Esophagus (tissue), 2 donors: ENCODE results near the gene FBXW5. TPM values are rescaled to one million over a fixed set of nuclear protein-coding genes. Genes with fewer than 3 reads are reported as not detected.

Experiments
- H3K27ac ChIP-seq, 2 donors: one replicate each; pipeline ENCODE4 v1.5.1; 2013; ENCODE audit warnings: low read depth in 2 of 2, mild to moderate bottlenecking in 2 of 2, inconsistent platforms in 1 of 2, low read length in 1 of 2, moderate library complexity in 1 of 2
- H3K27me3 ChIP-seq, 2 donors: one replicate each; pipeline ENCODE4 v1.6.1; 2013; ENCODE audit warnings: low read length in 2 of 2, control low read depth in 1 of 2, mild to moderate bottlenecking in 1 of 2; ENCODE audit not compliant: insufficient read depth in 2 of 2, control insufficient read depth in 1 of 2
- H3K36me3 ChIP-seq, 2 donors: one replicate each; pipeline ENCODE4 v1.6.1; 2013; ENCODE audit warnings: low read length in 1 of 2; ENCODE audit not compliant: control insufficient read depth in 2 of 2, insufficient read depth in 2 of 2
- H3K4me1 ChIP-seq, 2 donors: one replicate each; pipeline ENCODE4 v1.6.1; 2013; ENCODE audit warnings: low read length in 1 of 2; ENCODE audit not compliant: control insufficient read depth in 2 of 2, insufficient read depth in 2 of 2
- H3K4me3 ChIP-seq, 2 donors: one replicate each; pipeline ENCODE4 v1.5.1; 2013; ENCODE audit warnings: low read length in 2 of 2, mild to moderate bottlenecking in 2 of 2, low read depth in 1 of 2, moderate library complexity in 1 of 2
- H3K9me3 ChIP-seq, 2 donors: one replicate each; pipeline ENCODE4 v1.6.1; 2013; ENCODE audit warnings: mild to moderate bottlenecking in 2 of 2, low read depth in 1 of 2, low read length in 1 of 2, moderate library complexity in 1 of 2; ENCODE audit not compliant: control insufficient read depth in 2 of 2, insufficient read depth in 1 of 2
- WGBS, 2 donors: extraction: QIAGEN DNeasy Blood & Tissue Kit; methylation state at CpG; one replicate each; pipeline ENCODE4 v1.1.7; 2013; 5-methylcytosine and 5-hydroxymethylcytosine counted together
- polyA plus RNA-seq, 2 donors: library from polyadenylated mRNA; stranded (reverse); fragments of 200-250 nt; gene quantifications; one replicate each; pipeline ENCODE4 v1.2.3, GENCODE V29; 2013
- donor health status: healthy with polysubstance abuse.
- donor health status: Bipolar disorder and iron deficiency.

The FBXW5 gene
- polyA plus RNA-seq, 2 donors, result 91.4 to 97.3 TPM

DNA sequence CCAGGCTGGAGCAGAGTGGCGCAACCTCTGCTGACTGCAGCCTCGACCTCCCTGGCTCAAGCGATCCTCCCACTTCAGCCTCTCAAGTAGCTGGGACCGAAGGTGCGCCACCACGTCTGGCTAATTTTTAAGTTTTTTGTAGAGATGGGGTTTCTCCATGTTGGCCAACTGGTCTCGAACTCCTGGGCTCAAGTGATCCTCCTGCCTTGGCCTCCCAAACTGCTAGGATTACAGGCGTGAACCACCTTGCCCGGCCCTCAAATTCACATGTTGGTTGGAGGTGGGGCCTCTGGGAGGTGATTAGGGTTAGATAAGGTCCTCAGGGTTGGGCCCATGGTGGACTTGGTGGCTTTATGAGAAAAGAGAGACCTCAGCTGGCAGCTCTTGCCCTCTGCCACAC lies 17.6 kb upstream of the FBXW5 start:
- WGBS, 2 donors, result 95 to 96% methylated on average over 9 of the region's 9 CpGs

DNA sequence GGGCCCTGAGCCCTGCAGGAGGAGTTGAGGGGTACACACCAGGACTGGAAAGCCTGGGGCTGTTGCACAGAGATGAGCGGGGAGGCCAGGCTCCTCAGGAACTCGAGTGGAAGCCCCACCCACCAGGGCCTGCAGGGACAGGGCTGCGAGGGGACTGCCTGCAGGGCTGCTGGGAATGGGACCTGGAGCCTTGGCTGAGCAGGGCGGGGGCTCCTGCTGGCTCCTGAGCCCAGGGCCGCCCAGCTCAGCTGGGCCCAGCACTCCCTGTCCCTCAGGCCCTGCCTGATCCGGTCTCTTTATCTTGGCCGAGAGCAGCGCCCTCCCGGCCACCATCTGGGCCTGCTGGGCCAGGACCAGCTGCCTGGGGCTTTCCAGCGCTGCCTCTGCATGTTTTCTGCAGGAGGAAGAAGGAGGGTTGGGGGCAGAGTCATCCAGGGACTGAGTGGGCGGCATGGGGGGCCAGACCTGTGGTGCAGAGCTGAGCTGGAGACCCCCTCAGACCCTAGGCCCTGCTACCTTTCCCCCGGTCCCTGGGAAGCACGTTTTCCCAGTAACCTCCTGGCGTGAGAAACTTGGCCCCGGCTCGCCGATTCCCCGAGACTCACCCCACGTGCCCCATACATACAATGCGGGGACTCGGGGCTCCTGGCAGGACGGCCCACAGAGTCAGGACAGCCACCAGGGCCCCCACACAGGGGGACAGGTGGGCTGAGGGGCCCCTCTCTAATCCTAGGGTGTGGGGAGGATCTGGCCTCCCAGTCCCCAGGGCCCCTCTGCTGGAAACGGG lies 16.9 kb upstream of the FBXW5 start:
- Histone ChIP-seq H3K9me3 (no peaks in the 10 kb centered on the region), H3K36me3 (no peaks in the 10 kb centered on the region), H3K27ac (peak overlapping the region in 1 of 2 donors; percentile 26), H3K27me3 (no peaks in the 10 kb centered on the region), H3K4me3 (no peak overlapping the region), H3K4me1 (peaks cover 6 to 17% of the 10 kb centered on the region in 2 donors)
- WGBS, 2 donors, result 50 to 57% methylated on average over 21 to 23 of the region's 23 CpGs

More for the DNA sequence above, 17.6 kb upstream of the FBXW5 start:
- Histone ChIP-seq H3K36me3 (no peaks in the 10 kb centered on the region), H3K4me3 (no peak overlapping the region), H3K27ac (no peak overlapping the region), H3K4me1 (peaks cover 6 to 17% of the 10 kb centered on the region in 2 donors), H3K9me3 (no peaks in the 10 kb centered on the region), H3K27me3 (no peaks in the 10 kb centered on the region)

DNA sequence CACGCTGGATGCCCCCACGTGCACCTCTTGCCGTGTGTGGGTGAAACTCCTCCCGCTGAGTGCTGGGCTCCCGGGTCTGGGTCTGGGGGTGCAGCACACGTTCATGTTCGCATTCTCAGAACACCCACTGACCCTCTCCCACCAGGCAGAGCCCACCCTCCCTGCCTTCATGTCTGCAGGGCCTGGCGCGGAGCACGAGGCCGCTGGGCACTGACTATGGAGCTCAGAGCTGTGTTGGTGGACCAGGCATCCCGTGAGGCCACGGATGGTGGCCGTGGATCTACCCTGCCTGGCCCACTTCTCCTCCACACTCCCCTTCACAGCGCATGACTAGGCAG lies 16.4 kb upstream of the FBXW5 start:
- Histone ChIP-seq H3K4me3 (no peak overlapping the region), H3K4me1 (peaks cover 6 to 16% of the 10 kb centered on the region in 2 donors), H3K9me3 (no peaks in the 10 kb centered on the region), H3K27ac (no peak overlapping the region), H3K27me3 (no peaks in the 10 kb centered on the region), H3K36me3 (no peaks in the 10 kb centered on the region)
- WGBS, 2 donors, result 74 to 76% methylated on average over 15 of the region's 15 CpGs

DNA sequence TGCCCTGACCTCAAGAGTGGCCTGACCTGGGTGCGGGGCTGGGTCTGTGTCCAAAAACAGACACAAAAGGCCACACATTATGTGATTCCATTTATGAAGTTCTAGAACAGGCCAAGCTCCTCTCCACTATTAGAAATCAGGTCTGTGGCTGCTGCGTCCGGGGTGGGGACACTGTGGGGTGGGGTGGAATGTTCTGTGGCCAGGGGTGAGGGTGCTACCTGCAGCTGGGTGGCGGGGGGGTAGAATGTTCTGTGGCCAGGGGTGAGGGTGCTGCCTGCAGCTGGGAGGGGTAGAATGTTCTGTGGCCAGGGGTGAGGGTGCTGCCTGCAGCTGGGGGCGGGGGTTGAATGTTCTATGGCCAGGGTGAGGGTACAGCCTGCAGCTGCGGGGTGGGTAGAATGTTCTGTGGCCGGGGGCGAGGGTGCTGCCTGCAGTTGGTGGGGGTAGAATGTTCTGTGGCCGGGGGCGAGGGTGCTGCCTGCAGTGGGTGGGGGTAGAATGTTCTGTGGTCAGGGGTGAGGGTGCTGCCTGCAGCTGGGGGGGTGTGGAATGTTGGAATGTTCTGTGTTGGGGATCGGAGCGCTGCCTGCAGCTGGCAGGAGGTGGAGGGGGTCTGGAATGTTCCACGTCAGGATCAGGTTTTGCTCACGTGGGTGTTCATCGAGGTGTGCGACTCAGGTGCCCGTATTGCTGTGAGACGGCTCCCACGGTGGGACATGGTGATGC lies 15.8 kb upstream of the FBXW5 start:
- Histone ChIP-seq H3K27ac (no peak overlapping the region), H3K27me3 (no peaks in the 10 kb centered on the region), H3K36me3 (no peaks in the 10 kb centered on the region), H3K4me1 (peaks cover 6 to 15% of the 10 kb centered on the region in 2 donors), H3K4me3 (no peak overlapping the region), H3K9me3 (no peaks in the 10 kb centered on the region)
- 81% methylated on average over 19 of the region's 19 CpGs for WGBS, 2 donors

DNA sequence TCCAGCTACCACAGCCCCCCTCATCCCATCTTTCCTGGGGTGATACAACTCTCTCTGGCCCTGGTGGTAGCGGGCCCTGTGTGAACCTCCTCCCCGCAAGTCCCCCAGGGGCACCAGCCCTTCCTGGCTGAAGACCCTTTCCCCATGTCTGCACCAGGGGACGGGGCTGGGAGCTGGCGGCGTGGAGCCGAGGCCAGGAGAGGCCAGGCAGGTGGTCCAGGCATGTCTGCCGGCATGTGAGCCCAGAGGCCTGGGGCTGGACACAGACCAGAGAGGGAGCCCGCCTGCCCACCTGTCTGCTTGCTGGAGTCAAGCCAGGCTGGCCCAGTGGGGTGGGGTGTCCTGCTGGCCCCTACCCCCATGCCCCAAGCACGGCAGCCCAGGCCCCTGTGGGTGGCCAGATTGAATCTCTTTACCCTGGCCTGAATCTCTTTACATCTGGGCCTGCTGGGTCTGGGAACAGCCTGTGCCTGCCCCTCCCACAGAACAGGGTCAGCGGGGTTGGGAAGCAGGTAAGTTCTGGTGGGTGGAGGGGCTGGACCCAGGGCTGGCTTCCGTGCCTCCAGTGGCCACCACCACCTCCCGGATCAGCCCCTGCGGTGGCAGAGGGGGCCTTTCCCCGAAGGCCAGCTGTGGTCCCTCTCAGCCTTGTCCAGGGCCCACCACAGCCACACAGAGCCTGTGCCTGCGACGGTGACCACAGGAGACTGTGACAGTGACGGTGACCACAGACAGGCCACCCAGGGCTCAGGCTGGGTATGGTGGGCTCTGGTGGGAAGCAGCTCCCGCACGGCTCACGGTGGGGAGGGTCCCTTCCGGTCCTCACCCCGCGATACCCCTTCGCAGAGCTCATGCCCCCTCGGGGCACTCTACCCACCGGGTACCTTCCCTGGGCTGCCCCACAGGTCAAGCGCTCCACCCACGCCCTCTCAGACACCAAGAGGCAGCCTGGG lies 14.6 kb upstream of the FBXW5 start:
- H3K4me1 ChIP-seq, result peaks cover 6 to 12% of the 10 kb centered on the region in 2 donors
- H3K9me3 ChIP-seq, result no peaks in the 10 kb centered on the region
- H3K27ac ChIP-seq, result no peak overlapping the region
- 89% methylated on average over 26 to 28 of the region's 28 CpGs for WGBS, 2 donors
- no peaks in the 10 kb centered on the region for H3K36me3 ChIP-seq
- H3K27me3 ChIP-seq, result no peaks in the 10 kb centered on the region
- H3K4me3 ChIP-seq, result no peak overlapping the region

DNA sequence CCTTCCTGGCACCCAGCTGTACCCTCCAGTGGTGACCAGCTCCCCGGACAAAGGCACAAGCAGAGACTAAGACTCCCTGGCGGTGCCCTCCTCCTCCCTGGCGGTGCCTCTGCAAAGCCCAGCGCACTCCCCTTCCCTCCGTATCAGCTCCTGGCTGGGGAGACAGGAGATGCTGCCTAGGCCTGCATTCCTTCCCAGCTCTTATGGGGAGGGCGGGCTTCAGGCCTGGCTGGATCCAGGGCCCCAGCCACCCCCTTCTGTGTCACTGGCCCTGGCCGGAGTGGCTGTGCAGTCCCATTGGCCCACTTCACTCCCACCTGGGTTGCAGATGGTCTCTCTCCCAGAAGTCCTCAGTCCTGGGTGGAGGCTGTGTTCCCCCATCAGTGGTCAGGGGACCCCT lies 13.9 kb upstream of the FBXW5 start:
- Histone ChIP-seq H3K27ac (no peak overlapping the region), H3K27me3 (no peaks in the 10 kb centered on the region), H3K36me3 (no peaks in the 10 kb centered on the region), H3K4me3 (no peak overlapping the region), H3K4me1 (peaks cover 6 to 9% of the 10 kb centered on the region in 2 donors), H3K9me3 (no peaks in the 10 kb centered on the region)
- 85 to 95% methylated on average over 7 of the region's 7 CpGs for WGBS, 2 donors

DNA sequence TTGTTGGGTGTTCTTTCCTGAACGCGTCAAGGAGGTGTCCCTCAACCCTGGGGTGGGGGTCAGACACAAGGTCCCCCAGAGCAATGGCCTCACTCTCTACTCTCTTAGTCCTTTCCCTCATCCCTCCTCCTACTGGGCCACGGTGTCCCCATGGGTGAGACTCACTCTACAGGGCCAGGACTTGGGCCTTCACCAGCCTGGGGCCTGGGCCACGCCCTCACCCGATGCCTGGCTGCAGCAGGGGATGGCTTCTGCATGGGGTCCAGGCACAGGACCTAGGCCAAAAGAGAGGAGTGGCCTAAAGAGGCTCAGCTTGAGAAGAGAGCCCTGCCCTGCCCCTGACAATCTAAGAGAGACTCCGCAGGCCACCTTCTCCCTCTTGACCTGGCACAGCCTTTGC lies 13.4 kb upstream of the FBXW5 start:
- peaks cover 6 to 9% of the 10 kb centered on the region in 2 donors for H3K4me1 ChIP-seq
- H3K9me3 ChIP-seq, result no peaks in the 10 kb centered on the region
- no peak overlapping the region for H3K4me3 ChIP-seq
- H3K36me3 ChIP-seq, result no peaks in the 10 kb centered on the region
- no peak overlapping the region for H3K27ac ChIP-seq
- H3K27me3 ChIP-seq, result no peaks in the 10 kb centered on the region
- WGBS, 2 donors, result 92 to 93% methylated on average over 6 of the region's 6 CpGs

DNA sequence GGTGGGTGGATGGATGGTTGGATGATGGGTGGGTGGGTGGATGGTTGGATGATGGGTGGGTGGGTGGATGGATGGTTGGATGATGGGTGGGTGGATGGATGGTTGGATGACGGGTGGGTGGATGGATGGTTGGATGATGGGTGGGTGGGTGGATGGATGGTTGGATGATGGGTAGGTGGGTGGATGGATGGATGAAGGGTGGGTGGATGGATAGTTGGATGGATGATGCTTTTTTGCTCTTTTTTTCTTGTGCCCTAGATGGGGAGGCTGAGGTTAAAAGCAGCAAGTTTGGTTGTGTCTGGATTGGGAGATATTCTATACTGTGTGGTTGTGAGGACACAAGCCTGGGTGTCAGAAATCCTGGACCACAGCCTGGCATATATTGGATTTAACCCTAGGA lies 12.9 kb upstream of the FBXW5 start:
- no peak overlapping the region for H3K4me3 ChIP-seq
- H3K27me3 ChIP-seq, result no peaks in the 10 kb centered on the region
- no peaks in the 10 kb centered on the region for H3K36me3 ChIP-seq
- WGBS, 2 donors, result 93 to 97% methylated on average over 1 of the region's 1 CpG
- no peaks in the 10 kb centered on the region for H3K9me3 ChIP-seq
- no peak overlapping the region for H3K27ac ChIP-seq
- H3K4me1 ChIP-seq, result peaks cover 6 to 9% of the 10 kb centered on the region in 2 donors

DNA sequence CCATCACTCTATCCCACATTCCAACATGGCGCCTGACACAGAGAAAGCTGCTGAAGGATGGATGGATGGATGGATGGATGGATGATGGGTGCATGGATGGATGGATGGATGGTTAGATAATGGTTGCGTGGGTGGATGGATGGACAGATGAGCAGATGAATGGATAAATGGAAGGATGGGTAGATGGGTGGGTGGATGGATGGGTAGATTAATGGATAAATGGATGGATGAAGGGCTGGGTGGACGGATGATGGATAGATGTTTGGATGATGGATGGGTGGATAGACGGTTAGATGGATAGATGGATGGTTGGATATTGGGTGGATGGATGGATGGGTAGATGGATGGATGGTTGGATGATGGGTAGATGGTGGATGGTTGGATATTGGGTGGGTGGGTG lies 12.1 kb upstream of the FBXW5 start:
- Histone ChIP-seq H3K27ac (no peak overlapping the region), H3K36me3 (no peaks in the 10 kb centered on the region), H3K4me1 (peaks cover 4 to 7% of the 10 kb centered on the region in 2 donors), H3K27me3 (no peaks in the 10 kb centered on the region), H3K4me3 (no peak overlapping the region), H3K9me3 (no peaks in the 10 kb centered on the region)
- 97 to 99% methylated on average over 4 of the region's 4 CpGs for WGBS, 2 donors
